ENCODE data around the gene ZNRF3.

The ZNRF3 gene

DNA sequence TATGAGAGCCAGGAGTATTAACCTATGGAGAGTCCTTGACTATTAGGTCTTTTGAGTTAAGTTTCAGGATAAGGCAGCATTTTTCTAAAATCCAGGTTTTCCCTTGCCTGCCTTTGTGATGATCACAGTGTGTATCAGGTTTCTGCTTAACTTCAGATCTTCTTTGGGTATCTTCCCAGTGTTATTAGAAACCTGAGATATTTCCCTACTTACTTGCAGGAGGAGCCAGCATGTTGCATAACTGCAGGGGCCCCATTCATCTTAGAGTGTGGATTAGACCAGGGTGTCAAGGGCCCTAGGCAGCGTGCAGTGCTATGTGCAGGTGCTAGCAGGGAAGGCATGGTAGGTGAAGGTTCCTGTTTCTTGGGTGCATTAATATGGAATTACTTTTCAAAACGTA lies 69.5 kb downstream of the ZNRF3 start:
- DNase-seq (ENCODE audit: low read depth), result no peak

DNA sequence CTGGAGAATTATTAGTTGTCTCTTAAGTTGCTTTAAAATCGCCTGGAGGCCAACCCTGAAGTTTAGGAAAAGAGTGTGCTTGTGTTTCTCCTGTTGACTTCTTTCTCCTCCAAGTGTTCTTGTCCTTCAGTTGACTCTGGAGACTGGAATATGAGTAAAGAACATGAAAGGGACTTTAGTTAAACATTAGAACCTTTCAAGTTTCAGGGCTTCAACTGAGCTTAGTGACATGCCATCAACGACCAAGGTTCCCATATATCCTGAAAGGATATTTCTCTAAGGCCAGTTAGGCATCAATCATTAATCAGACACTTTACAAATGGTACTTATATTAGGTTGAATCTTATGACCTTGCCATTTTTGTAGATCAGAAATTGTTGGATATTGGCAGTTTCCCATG lies 70.0 kb downstream of the ZNRF3 start:
- no peak for DNase-seq (ENCODE audit: low read depth)

DNA sequence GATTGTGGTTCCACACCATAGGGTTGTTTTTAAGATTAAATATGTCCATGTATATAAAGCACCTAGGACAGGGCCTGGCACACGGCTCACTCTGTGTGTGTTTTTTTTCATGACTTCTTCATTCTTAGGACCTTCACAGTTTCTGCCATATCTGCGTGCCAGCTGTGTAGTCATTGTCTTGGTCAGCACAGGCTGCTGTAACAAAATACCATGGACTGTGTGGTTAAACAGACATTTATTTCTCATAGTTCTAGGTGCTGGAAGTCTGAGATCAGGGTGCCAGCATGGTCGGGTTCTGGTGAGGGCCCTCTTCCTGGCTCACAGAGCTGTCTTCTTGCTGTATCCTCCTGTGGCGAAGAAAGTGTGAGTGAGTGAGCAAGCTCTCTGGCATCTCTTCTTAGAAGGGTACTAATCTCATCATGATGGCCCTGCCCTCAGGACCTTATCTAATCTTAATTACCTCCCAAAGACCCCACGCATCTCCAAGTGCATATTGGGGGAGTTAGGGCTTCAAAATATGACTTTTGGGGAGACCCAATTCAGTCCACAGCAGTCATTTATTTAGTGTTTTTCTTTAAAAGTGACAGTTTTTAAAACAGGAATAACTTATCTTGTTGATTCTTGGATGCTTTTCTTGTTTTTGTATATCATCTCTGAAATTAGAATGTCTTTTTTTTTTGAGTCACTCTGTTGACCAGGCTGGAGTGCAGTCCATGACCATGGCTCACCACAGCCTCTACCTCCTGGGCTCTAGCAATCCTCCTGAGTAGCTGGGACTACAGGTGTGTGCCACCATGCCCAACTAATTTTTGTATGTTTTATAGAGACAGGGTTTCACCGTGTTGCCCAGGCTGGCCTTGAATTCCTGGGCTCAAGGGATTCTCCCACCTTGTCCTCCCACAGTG lies 70.9 kb downstream of the ZNRF3 start:
- DNase-seq (ENCODE audit: low read depth), result no peak

DNA sequence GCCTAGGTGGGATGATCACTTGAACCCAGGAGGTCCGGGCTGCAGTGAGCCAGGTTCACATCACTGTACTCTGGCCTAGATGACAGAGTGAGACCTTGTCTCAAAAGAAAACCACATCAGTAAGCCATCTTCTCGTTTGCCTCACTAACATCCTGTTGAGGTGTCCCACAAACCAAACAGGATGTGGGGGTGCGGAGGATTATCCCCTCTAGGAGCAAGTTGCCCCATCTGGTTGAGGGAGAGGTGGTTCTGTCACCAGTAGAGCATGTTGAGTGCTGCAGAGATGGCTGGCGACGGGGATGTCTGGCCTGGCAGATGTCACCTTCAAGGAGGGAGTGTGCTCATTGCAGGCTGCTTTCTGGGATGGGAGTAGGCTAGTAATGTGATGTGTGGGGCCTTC lies 72.4 kb downstream of the ZNRF3 start:
- peak; percentile 39 for DNase-seq (ENCODE audit: low read depth)

DNA sequence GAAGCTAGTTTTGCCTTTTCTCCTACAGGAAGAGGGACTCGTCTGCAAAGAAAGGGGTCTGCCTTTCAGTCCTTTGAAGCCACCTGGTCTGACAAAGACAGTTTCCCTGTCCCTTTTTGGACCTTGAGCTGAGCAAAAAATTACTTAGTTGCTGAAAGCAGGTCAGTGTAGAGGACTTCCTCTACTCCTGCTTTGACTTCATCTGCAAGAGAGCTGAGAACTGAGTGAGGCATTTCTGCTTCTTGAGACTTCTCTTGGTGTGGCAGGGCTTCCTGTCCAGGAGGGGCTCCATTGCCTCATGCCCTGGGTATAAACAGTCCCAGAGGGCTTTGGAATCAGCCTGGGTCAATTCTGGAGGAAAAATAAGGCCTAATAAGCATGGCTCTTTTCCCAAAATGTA lies 73.1 kb downstream of the ZNRF3 start:
- DNase-seq (ENCODE audit: low read depth), result no peak

DNA sequence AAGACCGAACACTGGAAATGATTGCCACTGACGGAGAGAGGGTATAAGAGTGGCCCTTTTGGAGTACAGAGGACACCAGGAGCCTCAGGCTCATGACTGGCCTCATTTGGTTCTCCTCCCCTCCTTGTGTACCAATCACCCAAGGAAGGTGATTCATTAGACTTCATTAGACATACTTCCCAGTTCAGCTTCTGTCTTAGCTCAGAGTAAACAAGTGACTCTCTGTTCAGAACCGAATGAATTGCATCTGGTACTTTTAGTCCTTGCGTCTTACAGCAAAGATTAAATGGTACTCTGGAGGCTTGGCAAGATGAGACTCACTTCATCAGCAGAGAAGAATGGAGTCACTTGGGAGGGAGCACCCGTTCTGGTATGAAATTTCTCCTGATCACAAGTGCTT lies 75.2 kb downstream of the ZNRF3 start:
- no peak for DNase-seq (ENCODE audit: low read depth)

DNA sequence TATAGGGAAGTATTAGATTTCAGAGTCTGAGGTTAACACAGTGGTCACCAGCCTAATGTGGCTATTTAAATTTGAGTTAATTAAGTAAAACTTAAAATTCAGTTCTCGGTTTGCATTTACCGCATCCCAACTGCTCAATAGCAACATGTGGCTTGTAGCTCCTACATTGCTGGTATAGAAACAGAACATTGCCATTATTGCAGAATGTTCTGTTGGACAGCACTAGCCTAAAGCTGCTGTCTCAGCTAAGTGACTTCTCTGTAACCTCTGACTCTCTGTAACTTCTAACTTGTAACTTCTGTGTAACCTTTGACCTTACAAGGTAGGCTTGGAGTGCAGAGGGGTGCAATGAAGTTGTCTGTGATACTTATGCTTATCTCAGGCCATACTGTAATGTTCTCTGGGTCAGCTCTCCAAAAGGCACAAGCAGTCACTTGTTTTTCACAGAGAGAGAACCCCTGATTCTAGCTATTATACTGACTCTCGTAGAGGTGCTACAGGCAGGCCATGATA lies 78.7 kb downstream of the ZNRF3 start:
- DNase-seq (ENCODE audit: low read depth), result no peak

DNA sequence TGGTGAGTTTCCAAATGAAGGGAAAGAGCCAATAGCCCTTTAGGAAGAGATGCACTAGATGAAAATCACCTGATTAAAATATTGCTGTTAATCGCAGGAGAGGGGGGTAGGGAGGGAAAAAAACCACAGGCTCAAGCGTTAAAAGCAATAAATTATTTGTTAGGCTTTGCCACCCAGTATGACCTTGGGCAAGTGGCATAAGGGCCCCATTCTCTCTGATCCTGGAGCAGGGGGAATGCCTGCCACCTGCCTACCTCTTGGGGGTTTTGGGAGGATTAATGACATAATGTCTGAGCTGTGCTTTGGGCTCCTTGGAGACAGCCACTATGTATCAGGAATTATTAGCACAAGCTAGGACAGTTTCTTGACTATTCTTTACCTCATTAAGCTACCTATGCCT lies 80.0 kb downstream of the ZNRF3 start:
- no peak for DNase-seq (ENCODE audit: low read depth)

DNA sequence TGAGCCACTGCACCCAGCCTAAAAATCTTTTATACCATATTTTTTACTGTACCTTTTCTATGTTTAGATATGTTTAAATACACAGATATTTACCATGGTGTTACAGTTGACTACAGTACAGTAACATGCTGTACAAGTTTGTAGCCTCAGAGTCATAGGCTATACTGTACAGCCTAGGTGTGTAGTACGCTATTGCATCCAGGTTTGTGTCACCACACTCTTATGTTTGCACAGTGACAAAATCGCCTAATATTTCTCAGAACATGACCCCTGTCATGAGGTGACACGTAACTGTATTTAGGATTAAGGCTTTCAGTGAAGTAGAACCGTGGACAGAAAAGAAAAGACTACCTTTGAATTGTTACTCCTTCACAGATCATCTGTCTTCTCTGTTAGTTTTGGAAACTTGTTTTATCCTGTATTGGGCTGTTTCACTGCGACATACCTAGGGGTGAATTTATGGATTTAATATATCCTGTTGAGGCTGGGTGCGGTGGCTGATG lies 83.8 kb downstream of the ZNRF3 start:
- DNase-seq (ENCODE audit: low read depth), result no peak

DNA sequence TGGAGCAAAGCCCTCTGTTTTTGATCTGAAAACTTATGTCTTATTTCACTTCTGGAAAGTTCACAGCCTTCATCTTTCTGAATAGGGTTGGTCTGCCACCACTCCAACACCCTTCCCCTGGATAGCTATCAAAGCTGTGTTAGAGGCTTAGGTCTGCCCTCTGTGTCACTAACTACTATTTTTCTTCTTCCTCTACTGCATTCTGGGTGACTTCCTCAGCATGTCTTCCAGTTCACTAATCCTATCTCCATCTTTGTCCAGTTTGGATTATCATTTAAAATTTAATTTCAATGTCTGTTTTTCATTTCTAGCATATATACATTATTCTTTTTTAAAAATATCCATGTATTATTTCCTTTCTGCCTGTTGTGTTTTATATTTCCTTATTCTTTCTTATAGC lies 84.6 kb downstream of the ZNRF3 start:
- DNase-seq (ENCODE audit: low read depth), result no peak

DNA sequence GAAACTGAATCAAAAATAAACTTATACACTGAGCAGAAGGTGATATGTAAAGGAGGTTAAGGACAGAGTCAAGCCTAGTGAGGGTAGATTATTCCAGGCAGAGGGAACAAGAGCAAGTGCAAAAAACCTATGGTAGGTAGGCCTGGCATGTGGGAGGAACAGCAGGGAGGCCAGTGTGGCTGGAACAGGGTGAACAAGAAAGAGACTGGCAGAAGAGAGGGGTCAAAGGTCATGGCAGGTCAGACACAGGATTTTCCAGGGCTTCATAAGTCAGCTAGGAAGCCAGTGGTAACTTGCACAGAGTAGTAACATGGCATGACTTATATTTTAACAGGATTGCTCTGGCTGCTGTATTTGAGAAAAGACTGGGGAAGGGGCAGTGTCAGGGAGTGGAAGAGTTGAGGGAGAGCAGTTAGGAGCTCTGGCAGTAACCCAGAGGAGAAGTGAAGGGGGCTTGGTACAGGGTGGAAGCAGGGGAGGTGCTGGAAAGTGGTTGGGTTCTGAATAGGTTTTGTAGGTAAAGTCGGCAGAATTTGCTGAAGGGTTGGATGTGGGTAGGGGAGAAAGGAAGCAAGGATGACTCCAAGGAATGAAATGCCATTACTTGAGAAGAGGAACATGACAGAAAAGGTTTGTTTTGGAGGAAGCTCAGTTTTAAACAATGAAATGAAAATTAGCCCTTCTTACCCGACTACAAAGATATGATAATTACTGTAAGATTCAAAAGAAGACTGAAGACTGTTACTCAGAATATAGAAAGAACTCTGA lies 86.2 kb downstream of the ZNRF3 start:
- no peak for DNase-seq (ENCODE audit: low read depth)

DNA sequence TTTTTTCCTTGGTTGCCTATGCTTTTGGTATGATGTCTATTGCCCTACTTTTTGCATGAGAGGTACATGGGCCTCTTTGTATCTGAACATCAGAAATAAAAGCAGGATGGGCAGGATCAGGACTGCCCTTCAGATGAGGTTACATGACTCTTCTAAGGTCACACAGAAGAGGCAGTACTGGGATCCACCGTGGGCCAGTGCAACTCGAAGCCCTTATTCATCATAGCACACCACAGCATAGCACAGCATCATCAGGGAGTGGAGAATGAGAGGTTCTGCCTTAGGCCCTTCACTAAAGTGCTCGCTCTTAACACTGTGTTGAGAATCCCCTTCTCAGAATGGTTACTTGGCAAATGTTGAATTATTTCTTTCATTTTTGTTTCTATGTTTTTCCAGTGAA lies 90.0 kb downstream of the ZNRF3 start:
- no peak for DNase-seq (ENCODE audit: low read depth)

DNA sequence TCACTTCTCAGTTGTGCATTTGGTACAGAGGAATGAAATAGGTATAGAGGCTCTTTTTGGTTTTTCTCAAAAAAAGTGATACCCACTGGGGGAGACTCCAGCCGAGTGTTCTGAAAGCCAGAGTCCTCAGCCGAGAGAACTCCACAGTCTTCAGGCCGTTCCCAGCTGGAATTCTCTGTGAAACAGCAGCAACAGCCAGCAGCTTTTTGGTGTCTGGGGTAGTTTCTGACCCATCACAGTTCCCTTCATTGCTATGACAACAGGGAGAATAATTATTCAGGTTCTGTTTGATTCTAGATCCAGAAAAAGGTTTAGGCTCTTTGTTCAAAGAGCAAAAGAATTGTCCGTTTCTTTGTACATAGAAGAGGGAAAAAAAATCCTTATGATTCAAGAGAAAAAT lies 93.7 kb downstream of the ZNRF3 start:
- no peak for DNase-seq (ENCODE audit: low read depth)

DNA sequence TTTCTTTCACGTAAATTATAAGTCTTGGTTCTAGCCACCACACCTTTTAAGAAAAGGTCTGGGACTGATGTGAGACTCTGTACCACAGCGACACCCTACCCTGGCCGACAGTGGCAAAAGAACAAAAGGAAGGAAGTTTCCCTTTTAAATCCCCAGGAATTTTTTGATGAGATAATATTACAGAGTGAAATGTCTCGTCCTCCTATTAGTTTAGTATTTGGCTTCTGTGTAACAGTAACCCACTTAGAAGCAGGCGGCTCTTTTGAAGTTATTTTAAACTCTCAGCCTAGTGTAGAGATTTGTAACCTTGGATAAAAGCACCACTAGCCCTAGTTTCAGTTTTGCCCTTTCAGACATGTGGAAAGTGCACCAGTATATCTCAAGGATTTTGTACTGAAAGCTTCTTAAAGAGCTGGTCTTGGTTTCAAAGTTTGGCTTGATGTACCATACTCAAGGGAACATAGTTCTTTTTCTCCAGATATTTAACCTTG lies 94.2 kb downstream of the ZNRF3 start:
- DNase-seq (ENCODE audit: low read depth), result no peak

DNA sequence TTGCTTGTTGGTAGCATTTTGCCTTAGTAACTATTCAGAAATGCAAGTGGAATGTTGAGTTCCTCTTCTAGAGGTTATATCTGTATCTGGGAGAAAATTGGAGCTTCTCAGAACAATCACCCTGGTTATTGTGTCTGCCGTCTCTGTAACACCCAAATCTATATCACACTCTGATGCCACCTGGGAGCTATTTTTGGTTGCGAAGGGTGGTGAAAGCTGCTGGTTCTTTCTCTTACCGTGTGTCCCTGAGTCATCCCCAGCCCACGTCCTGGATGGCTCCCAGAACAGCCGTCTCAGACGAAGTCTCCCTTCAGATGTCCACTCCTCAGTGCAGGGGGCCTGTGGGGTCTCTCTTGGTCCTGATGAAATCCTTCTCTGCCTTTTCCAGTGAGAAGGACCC lies 94.8 kb downstream of the ZNRF3 start:
- DNase-seq (ENCODE audit: low read depth), result no peak

DNA sequence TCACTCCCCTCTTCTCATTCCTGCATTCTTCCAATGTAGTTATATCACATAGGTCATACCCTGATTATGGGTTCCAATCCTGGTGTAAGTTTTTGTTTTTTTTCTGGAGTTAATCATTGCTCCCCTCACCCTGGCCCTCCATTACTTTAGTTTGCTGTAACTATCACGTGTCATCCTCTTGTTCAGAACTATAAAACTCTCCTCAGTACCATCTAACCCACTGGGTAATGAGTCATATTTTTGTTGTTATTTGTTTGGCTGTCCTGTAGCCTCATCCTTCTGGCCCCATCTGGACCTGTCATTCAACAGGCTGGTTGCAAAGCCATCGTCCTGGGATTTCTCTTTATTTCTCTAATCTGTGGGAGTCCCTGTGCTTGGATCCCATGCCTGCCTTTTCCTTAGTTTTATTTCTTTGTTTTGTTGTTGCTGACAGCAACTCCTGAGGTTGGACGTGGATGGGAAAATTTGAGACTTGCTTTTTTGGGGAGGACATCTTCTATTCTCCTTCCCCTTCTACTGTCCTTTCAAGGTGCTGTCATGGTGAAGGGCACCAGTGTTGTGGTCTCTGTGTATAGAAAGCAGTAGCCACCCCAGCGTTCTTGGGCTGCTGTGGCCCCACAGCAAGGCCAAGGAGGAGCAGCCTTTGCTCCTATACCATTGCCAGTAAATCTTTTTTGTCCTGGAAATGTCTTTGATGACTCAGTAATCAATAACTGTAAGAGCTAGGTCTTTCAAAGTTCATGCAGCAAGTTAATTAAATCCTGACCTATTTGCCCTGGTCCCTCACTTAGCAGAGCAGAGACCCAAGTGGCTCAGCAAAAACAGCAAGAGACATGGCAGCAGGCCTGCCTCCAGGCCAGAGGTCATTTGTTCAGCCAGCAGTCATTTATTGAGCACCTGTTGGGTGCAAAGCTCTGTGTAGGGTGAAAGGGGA lies 95.8 kb downstream of the ZNRF3 start:
- DNase-seq (ENCODE audit: low read depth), result no peak

DNA sequence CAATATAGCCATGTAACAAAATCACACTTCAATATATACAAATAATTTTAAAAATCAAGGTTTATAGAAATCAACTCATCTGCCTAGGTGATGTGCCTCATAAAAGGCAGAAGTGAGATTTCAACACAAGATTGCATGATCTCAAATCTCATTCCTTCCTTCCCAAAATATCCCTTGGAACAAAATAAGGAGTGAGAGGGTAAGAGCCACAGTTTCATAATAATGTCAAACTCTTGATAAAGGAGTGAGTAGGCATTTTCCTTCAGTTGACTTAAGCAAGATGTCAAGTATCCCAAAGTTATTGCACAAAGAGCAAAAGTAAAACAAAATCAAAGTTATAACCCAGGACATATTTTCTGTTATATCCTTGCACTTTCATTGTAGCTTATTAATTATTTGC lies 97.0 kb downstream of the ZNRF3 start:
- DNase-seq (ENCODE audit: low read depth), result no peak

DNA sequence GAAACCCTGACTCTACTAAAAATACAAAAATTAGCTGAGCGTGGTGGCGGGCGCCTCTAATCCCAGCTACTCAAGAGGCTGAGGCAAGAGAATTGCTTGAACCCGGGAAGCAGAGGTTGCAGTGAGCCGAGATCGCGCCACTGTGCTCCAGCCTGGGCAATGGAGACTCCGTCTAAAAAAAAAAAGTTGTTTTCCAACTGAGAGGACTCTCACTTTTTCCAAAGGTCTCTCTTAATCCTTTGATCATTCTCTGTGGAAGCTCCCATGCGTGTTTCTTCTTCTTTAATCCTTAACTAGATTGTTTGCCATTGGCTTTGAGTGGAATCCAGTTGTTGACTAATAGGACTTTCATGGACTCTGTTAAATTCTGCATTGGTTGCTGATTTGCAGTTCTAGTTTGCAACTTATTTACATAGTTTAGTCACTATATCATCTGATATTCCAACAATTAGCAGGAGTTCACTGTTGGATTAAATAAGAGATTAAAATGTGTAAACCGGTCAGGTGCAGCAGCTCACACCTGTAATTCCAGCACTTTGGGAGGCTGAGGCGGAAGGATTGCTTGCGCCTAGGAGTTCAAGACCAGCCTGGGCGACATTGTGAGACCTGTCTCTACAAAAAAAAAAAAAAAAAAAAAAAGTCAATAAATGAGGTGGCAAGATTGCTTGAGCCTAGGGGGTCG lies 98.6 kb downstream of the ZNRF3 start:
- DNase-seq (ENCODE audit: low read depth), result no peak

DNA sequence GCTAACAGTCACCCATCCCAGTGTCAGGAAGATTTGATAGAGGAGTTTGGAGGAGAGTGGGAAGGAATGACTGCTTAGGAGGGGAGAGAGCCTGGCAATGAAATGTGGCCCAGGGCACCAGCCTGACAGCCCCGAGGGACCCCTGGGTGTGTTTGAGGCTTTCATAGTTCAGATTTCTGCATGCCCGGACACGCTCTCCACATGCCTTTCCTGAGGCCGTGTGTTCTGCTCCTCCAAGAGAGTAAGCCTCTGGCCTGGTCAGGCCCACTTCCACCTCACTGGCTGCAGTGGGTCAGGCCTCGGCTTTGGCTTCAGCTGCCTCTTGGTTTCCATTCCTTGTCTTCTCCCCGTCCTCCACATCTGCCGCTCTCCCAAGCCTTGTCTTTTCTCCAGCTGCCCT lies 99.8 kb downstream of the ZNRF3 start:
- DNase-seq (ENCODE audit: low read depth), result no peak

DNA sequence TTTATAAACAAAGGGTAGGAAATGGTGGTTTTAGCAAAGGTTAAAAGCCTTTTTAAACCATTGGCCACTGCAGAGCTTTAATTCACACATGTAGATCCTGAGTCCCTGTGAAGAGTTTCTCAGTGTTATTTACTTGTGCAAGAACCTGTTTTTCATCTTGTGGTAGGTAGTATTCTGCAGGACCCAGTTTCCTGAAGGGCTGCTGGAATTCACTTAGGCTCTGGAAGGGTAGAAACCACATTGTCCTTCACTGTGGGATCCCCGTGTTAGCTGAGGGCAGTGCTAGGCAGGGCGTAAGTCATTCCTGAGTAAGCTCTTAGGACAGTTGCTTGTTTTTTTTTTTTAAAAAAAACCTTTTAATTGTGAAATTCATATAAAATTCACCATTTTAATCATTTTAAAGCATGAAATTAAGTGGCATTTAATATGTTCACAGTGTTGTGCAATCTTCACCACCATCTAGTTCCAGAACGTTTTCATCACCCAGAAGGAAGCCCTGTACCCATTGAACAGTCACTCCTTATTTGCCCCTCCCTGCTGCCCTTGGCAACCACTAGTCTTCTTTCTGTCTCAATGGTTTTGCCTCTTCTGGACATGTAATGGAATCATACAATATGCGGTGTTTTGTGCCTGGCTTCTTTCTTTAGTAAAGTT lies 100.5 kb downstream of the ZNRF3 start:
- no peak for DNase-seq (ENCODE audit: low read depth)
